H1 (cell line): ENCODE measurements around the gene ARHGAP42. TPM values are rescaled to one million over a fixed set of nuclear protein-coding genes. Genes with fewer than 3 reads are reported as not detected.

Experiments
- CTCF ChIA-PET: fragments of 300-600 bp; sonication (Branson Sonifier 250); formaldehyde crosslinking; loops from one replicate; lab custom pipeline; 2021; ENCODE audit not compliant: partially characterized antibody; lab: Charles Lee
- POLR2A ChIA-PET: fragments of 300-600 bp; sonication (Branson Sonifier 250); formaldehyde crosslinking; loops from one replicate; lab custom pipeline; 2021; ENCODE audit warnings: inconsistent platforms; ENCODE audit not compliant: partially characterized antibody; lab: Charles Lee
- DNase-seq, 2 experiments: peaks; one replicate each; pipeline versions ENCODE4 v3.0.0 to v3.0.0-alpha.2; 2010 to 2022; ENCODE audit warnings: low spot score in 2 of 2, low read depth in 1 of 2, mixed read lengths in 1 of 2
- FAIRE-seq: peaks from 2 replicates; lab custom pipeline; 2011; peaks lifted over from hg19 to GRCh38; lab: Jason Lieb, UNC
- H2AFZ ChIP-seq: 2 replicates; pipeline ENCODE4 v1.8.1; 2012; ENCODE audit warnings: low read length, inconsistent platforms
- H2AK5ac ChIP-seq: 2 replicates; pipeline ENCODE4 v1.6.1; 2013; ENCODE audit warnings: low read depth, low read length
- H2BK120ac ChIP-seq: replicated peaks from 2 replicates; pipeline ENCODE3; 2013; ENCODE audit warnings: low read depth, low read length, inconsistent platforms
- H2BK12ac ChIP-seq: 2 replicates; pipeline ENCODE4 v1.6.1; 2013; ENCODE audit warnings: low read depth, low read length
- H2BK15ac ChIP-seq: 2 replicates; pipeline ENCODE4 v1.6.1; 2013; ENCODE audit warnings: low read length
- H2BK20ac ChIP-seq: 2 replicates; pipeline ENCODE4 v1.6.1; 2013; ENCODE audit warnings: low read length
- H2BK5ac ChIP-seq: 2 replicates; pipeline ENCODE4 v1.6.1; 2013; ENCODE audit warnings: low read depth, low read length
- H3K14ac ChIP-seq: 2 replicates; pipeline ENCODE4 v1.6.1; 2013; ENCODE audit warnings: inconsistent platforms; ENCODE audit not compliant: insufficient read length
- H3K18ac ChIP-seq: 2 replicates; pipeline ENCODE4 v1.6.1; 2013; ENCODE audit warnings: low read length; ENCODE audit errors: extremely low read depth
- H3K23ac ChIP-seq: 2 replicates; pipeline ENCODE4 v1.6.1; 2013; ENCODE audit warnings: inconsistent platforms; ENCODE audit not compliant: insufficient read length
- H3K23me2 ChIP-seq: 2 replicates; pipeline ENCODE4 v1.6.1; 2013; ENCODE audit warnings: low read depth, low read length
- H3K27ac ChIP-seq: 2 replicates; pipeline ENCODE4 v1.6.1; 2011; ENCODE audit warnings: low read depth, low read length, inconsistent platforms
- H3K27me3 ChIP-seq, 4 experiments: replicated peaks in 1 of 4; 1 replicate in 1 of 4; 2 replicates in 3 of 4; pipeline versions ENCODE4 v1.6.1 to v1.8.1; 2011 to 2013; ENCODE audit warnings: low read length in 3 of 4, mild to moderate bottlenecking in 3 of 4, inconsistent platforms in 2 of 4, mixed read lengths in 2 of 4, moderate library complexity in 1 of 4; ENCODE audit not compliant: control insufficient read depth in 3 of 4, insufficient read depth in 3 of 4; ENCODE audit errors: extremely low read depth in 1 of 4
- H3K36me3 ChIP-seq, 4 experiments: 2 replicates each; pipeline versions ENCODE4 v1.6.1 to v1.8.1; 2011 to 2013; ENCODE audit warnings: mild to moderate bottlenecking in 4 of 4, low read length in 3 of 4, moderate library complexity in 2 of 4, control low read depth in 1 of 4, inconsistent platforms in 1 of 4; ENCODE audit not compliant: insufficient read depth in 4 of 4, control insufficient read depth in 2 of 4
- H3K4ac ChIP-seq: replicated peaks from 2 replicates; pipeline ENCODE3; 2013; ENCODE audit warnings: low read length, low read depth, mixed read lengths, inconsistent platforms; ENCODE audit not compliant: insufficient read length
- H3K4me1 ChIP-seq, 4 experiments: replicated peaks in 1 of 4; 1 replicate in 1 of 4; 2 replicates in 3 of 4; pipeline versions ENCODE4 v1.6.1 to v1.8.1; 2011 to 2013; ENCODE audit warnings: low read length in 3 of 4, inconsistent platforms in 2 of 4, mixed read lengths in 1 of 4; ENCODE audit not compliant: insufficient read depth in 4 of 4, control insufficient read depth in 3 of 4
- H3K4me2 ChIP-seq, 2 experiments: 2 replicates each; pipeline versions ENCODE4 v1.6.1 to v1.8.1; 2011 to 2013; ENCODE audit warnings: low read depth in 2 of 2, low read length in 2 of 2, control low read depth in 1 of 2, inconsistent platforms in 1 of 2, mild to moderate bottlenecking in 1 of 2; ENCODE audit not compliant: insufficient read depth in 1 of 2
- H3K4me3 ChIP-seq, 4 experiments: fragments of 200-600, 300-600 bp in 1 of 4; sonication (generic), shearing (Covaris generic), sonication (Bioruptor Twin) in 1 of 4; 2 replicates each; pipeline versions ENCODE4 v1.5.1 to v1.8.1; 2011 to 2016; ENCODE audit warnings: low read length in 4 of 4, low read depth in 3 of 4, control low read depth in 2 of 4, inconsistent platforms in 2 of 4, mild to moderate bottlenecking in 2 of 4, mixed read lengths in 1 of 4, moderate library complexity in 1 of 4; ENCODE audit not compliant: insufficient read depth in 2 of 4; ENCODE audit errors: extremely low read depth in 1 of 4
- H3K56ac ChIP-seq: replicated peaks from 2 replicates; pipeline ENCODE3; 2013; ENCODE audit warnings: low read depth, mild to moderate bottlenecking, mixed read lengths, low read length, inconsistent platforms; ENCODE audit not compliant: insufficient read length
- H3K79me1 ChIP-seq: 2 replicates; pipeline ENCODE4 v1.6.1; 2013; ENCODE audit warnings: low read depth, low read length, control low read depth
- H3K79me2 ChIP-seq, 2 experiments: 2 replicates each; pipeline versions ENCODE4 v1.6.1 to v1.8.1; 2012 to 2013; ENCODE audit warnings: low read length in 2 of 2, mild to moderate bottlenecking in 2 of 2, inconsistent platforms in 1 of 2; ENCODE audit not compliant: insufficient read depth in 2 of 2, control insufficient read depth in 1 of 2
- H3K9ac ChIP-seq, 4 experiments: replicated peaks in 1 of 4; 1 replicate in 1 of 4; 2 replicates in 3 of 4; pipeline versions ENCODE4 v1.6.1 to v1.8.1; 2011 to 2013; ENCODE audit warnings: low read depth in 3 of 4, low read length in 3 of 4, control low read depth in 2 of 4, mild to moderate bottlenecking in 2 of 4, moderate library complexity in 2 of 4, inconsistent platforms in 1 of 4; ENCODE audit errors: extremely low read depth in 1 of 4
- H3K9me3 ChIP-seq, 2 experiments: 2 replicates each; pipeline versions ENCODE4 v1.6.1 to v1.8.1; 2012 to 2013; ENCODE audit warnings: mild to moderate bottlenecking in 2 of 2, moderate library complexity in 2 of 2, control low read depth in 1 of 2, inconsistent platforms in 1 of 2, low read depth in 1 of 2, low read length in 1 of 2, mixed read lengths in 1 of 2; ENCODE audit not compliant: insufficient read depth in 2 of 2
- H4K20me1 ChIP-seq, 2 experiments: replicated peaks in 1 of 2; 2 replicates each; pipeline versions ENCODE3 to v1.8.1; 2011 to 2013; ENCODE audit warnings: inconsistent platforms in 2 of 2, low read length in 2 of 2, mild to moderate bottlenecking in 1 of 2; ENCODE audit not compliant: insufficient read depth in 2 of 2, control insufficient read depth in 1 of 2
- H4K5ac ChIP-seq: 2 replicates; pipeline ENCODE4 v1.6.1; 2013; ENCODE audit warnings: low read length, low read depth, mixed read lengths, inconsistent platforms; ENCODE audit not compliant: insufficient read length
- H4K8ac ChIP-seq: 2 replicates; pipeline ENCODE4 v1.8.0; 2013; ENCODE audit warnings: mild to moderate bottlenecking, moderate library complexity, low read length, inconsistent platforms; ENCODE audit not compliant: insufficient read depth; ENCODE audit errors: extremely low read depth
- H4K91ac ChIP-seq: replicated peaks from 2 replicates; pipeline ENCODE3; 2013; ENCODE audit warnings: low read length, mixed read lengths, inconsistent platforms; ENCODE audit not compliant: insufficient read length
- ASH2L ChIP-seq: fragments of 200-600, 300-600 bp; sonication (generic); IDR thresholded peaks from one replicate; pipeline ENCODE4 v1.7.1; 2017; ENCODE audit warnings: low read length
- RXRA ChIP-seq: IDR thresholded peaks from 2 replicates; pipeline ENCODE4 v1.6.1; 2011; ENCODE audit warnings: low read depth, mild to moderate bottlenecking, low read length, moderate library complexity; ENCODE audit not compliant: insufficient read depth
- SAP30 ChIP-seq: fragments of 300-600 bp; sonication (generic); IDR thresholded peaks from 2 replicates; pipeline ENCODE4 v1.7.1; 2012; ENCODE audit warnings: low read length, moderate library complexity, mild to moderate bottlenecking, inconsistent platforms; ENCODE audit not compliant: insufficient read depth, insufficient replicate concordance
- SRF ChIP-seq: IDR thresholded peaks from 2 replicates; pipeline ENCODE4 v1.6.1; 2011; ENCODE audit warnings: mild to moderate bottlenecking, low read depth, low read length, moderate library complexity
- SUZ12 ChIP-seq: fragments of 200-600 bp; sonication (generic); IDR thresholded peaks from 2 replicates; pipeline ENCODE4 v1.6.1; 2012; ENCODE audit warnings: mild to moderate bottlenecking, inconsistent platforms, low read length, moderate library complexity, mixed read lengths
- WGBS, 2 experiments: shearing (Covaris generic) in 1 of 2; methylation state at CpG; one replicate each; pipeline versions ENCODE4 v1.1.6 to v1.1.7; 2013 to 2015; ENCODE audit warnings: low lambda C conversion rate in 2 of 2, mixed read lengths in 2 of 2, inconsistent platforms in 1 of 2, low coverage in 1 of 2, missing lambda C conversion rate in 1 of 2; ENCODE audit not compliant: insufficient replicate concordance in 2 of 2, insufficient coverage in 1 of 2, insufficient read length in 1 of 2; ENCODE audit errors: extremely low coverage in 1 of 2, missing lambda C conversion rate in 1 of 2; 5-methylcytosine and 5-hydroxymethylcytosine counted together
- polyA plus RNA-seq, 7 experiments: library from polyadenylated mRNA; depleted of rRNA in 3 of 7; stranded (reverse) in 5 of 7; unstranded in 2 of 7; fragments of >200 nt in 5 of 7; fragments of 200-250 nt in 2 of 7; gene quantifications; 1 replicate in 5 of 7; 2 replicates in 1 of 7; 4 replicates in 1 of 7; pipeline versions ENCODE4 v1.2.1 to v1.2.3, GENCODE V29; 2011 to 2013; ENCODE audit warnings: missing spikeins in 2 of 7, mixed read lengths in 2 of 7
- total RNA-seq: library from RNA; stranded (reverse); fragmentation: NEBNext Ultra II Directional; extraction: Animal tissue kit (Norgen Biotek cat#: 25700); gene quantifications from 2 replicates; pipeline ENCODE4 v1.2.1, GENCODE V29; 2021

ARHGAP42 gene
- total and polyA plus RNA-seq, 2 of the 8 experiments (the other 6 are each of a cell fraction or from before 2014, with no cell fraction given) = 22.2 to 33.5 TPM

- H3K4me2 ChIP-seq = no peak overlapping the region
- H2AFZ ChIP-seq = no peak overlapping the region
- peaks cover 0 to 6% (median 0%) of the 10 kb centered on the region in 4 experiments; a peak in 2 of 8 replicates for H3K36me3 ChIP-seq
- H3K4me1 ChIP-seq = peaks cover 0 to 2% (median under 1%) of the 10 kb centered on the region in 4 experiments; a peak in 2 of 7 replicates
- H3K14ac ChIP-seq = no peak overlapping the region
- no peak overlapping the region for H3K9ac ChIP-seq
- no peaks in the 10 kb centered on the region; a peak in 1 of 4 replicates for H3K79me2 ChIP-seq
- no peaks in the 10 kb centered on the region for H3K27me3 ChIP-seq
- ChIA-PET POLR2A (no interaction called here), CTCF (interaction anchor here (0.7 to 1.6 kb wide), 2 partner anchors 11 to 202 kb away, joined by 3 to 4 read pairs; no protein-coding TSS in a partner anchor)
- peaks cover 0 to 3% of the 10 kb centered on the region in 2 experiments; a peak in 1 of 4 replicates for H3K9me3 ChIP-seq
- no peak overlapping the region for H3K27ac ChIP-seq
- 95% methylated on average over 1 of the region's 1 CpG; no CpG with 5 or more reads in 1 of the 2 experiments for WGBS, 2 experiments
- DNase-seq (no peak), FAIRE-seq (no peak)
- no peak overlapping the region for H2BK12ac ChIP-seq
- H3K4ac ChIP-seq = no peak overlapping the region
- no peak overlapping the region for H2AK5ac ChIP-seq
- no peaks in the 10 kb centered on the region for H4K20me1 ChIP-seq
- H2BK20ac ChIP-seq = no peak overlapping the region
- H3K56ac ChIP-seq = no peak overlapping the region
- no peak overlapping the region for H4K5ac ChIP-seq
- no peaks in the 10 kb centered on the region for H3K23me2 ChIP-seq
- no peak overlapping the region for H4K8ac ChIP-seq
- H2BK5ac ChIP-seq = no peak overlapping the region
- H3K79me1 ChIP-seq = no peaks in the 10 kb centered on the region; the same call in 1 of the 2 replicates
- no peak overlapping the region for H4K91ac ChIP-seq
- H3K23ac ChIP-seq = no peak overlapping the region
- H3K4me3 ChIP-seq = no peak overlapping the region
- no peak overlapping the region for H3K18ac ChIP-seq
- no peak overlapping the region for H2BK120ac ChIP-seq
- H2BK15ac ChIP-seq = no peak overlapping the region
- TF ChIP-seq SUZ12 = no peak
- no peak for TF ChIP-seq SAP30
- no peak for TF ChIP-seq SRF
- no peak for TF ChIP-seq ASH2L
- no peak for TF ChIP-seq RXRA
Observed at GRCh38 chr11:100883830-100884229, 196.7 kb downstream of the ARHGAP42 start.
